ENCODE data around the gene ALAS2. TPM values are rescaled to one million over a fixed set of nuclear protein-coding genes. Genes with fewer than 3 reads are reported as not detected.

The ALAS2 gene, protein sequence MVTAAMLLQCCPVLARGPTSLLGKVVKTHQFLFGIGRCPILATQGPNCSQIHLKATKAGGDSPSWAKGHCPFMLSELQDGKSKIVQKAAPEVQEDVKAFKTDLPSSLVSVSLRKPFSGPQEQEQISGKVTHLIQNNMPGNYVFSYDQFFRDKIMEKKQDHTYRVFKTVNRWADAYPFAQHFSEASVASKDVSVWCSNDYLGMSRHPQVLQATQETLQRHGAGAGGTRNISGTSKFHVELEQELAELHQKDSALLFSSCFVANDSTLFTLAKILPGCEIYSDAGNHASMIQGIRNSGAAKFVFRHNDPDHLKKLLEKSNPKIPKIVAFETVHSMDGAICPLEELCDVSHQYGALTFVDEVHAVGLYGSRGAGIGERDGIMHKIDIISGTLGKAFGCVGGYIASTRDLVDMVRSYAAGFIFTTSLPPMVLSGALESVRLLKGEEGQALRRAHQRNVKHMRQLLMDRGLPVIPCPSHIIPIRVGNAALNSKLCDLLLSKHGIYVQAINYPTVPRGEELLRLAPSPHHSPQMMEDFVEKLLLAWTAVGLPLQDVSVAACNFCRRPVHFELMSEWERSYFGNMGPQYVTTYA
- not detected in 2 replicates for total RNA-seq

DNA sequence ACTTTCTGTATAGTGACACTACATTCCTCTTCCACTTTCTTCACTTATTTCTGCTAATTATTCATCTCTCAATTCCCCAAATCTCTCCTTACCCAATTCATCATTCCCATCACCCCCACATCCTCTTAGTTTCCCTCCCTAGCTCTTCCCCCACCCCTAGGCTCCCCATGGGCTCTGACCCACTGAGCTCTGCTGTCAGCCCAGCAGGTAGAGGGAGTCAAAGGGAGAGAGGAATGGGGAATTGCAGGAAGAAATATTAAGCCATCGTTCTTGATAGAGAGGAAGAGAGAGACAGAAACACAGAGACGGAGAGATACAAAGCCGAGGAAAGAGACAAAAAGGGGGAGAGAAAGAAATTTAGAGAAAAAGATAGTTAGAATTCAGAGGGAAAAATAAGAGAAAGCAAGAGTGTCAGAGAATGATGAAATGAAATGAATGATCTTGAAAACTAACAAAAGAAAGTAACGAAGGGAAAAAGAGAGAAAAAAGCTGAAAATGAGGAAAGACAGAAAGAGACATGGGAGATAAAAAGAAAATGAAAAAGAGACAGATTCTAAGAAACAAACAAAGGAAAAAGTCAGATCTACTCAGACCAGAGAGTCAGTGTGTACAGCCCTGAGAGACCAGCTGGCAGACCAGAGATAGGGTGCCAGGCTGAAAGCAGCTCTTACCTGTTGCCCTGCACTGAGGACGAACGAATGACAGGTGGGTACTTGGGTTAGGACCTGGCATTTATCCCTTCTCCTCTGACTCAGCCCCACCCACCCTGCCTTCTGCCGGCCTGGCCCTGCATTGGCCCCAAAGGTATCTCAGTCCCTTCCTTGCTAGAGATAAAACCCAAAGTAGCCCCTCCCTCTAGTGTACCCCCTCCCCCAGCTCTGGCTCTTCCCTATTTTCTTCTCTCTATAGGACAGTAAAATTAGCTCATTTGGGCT is at the start of gene ALAS2:
ALAS2 (minus strand) TSS at position 707 of the 935 bp plus-strand sequence. CDS start 4,977 bp downstream, outside the sequence.

DNA sequence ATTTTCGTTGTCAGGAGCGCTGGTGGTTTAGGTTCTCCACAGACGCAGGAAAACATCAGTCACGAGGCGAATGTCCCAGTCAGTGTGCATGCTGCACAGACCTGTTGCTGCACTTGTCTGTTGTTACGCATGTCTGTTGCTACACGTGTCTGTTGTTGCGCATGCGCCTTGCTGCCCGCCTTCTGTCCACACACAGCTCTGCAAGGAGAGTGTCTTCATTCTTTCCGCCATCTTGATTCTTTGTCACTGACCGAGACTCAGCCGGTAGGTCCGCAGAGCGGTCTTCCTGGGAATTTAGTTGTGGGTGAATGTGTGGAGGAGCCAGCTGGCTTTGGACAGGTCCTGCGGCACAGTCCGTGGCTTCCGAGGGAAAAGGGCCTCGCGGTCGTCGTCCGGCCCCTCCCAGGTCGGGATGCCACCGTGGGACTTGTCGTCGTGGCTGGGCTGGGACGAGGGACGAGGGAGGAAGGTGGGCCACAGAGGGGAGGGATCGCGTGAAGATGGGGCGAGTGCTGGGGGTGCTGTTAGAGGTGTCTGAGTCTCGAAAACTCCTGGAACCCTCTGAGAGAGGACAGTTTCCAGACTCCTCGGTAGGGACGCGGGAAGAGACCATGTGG is 44.2 kb upstream of the ALAS2 start, which contains the start of gene PAGE2B:
PAGE2B (plus strand) TSS at position 180 of the 617 bp plus-strand sequence. CDS start 1,012 bp downstream, outside the sequence.

DNA sequence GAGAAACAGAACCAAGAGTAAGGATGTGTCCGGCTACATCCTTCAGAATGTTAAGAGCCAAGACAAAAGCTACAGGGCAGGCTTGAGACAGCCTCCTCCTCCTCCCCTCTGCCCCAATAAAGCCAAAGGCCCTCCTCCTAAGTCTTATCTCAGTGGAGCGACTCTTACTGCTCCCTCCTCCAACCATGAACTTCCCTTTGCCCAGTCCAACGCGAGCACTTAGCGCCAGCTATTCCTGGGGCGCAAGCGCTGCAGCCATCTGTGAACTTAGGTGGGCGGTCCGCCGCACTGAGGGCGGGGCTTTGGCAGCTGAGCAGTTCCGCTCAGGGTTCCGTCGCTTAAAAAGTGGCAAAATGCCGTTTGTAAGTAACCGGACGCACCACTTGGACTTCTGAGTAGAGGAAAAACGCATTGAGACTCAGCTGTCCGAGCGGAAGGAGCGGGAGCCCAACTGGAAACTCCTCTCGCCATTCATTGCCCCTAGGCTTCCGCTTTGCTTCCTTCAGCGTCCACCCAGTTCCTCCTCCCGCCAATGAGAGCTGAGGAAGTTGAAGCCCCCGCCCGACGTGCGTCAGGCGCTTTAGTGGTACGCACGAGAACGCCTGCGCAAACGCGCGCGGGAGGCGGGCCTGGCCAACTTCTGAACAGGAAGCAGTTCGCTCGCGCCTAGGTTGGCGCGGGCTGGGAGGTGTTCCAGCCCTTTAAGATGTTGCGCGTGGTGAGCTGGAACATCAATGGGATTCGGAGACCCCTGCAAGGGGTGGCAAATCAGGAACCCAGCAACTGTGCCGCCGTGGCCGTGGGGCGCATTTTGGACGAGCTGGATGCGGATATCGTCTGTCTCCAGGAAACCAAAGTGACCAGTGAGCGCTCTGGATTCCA is 30.8 kb downstream of the ALAS2 start, which contains the start of gene APEX2:
APEX2 (plus strand) TSS at position 647 of the 882 bp plus-strand sequence; CDS start at position 707, 60 bp downstream.

DNA sequence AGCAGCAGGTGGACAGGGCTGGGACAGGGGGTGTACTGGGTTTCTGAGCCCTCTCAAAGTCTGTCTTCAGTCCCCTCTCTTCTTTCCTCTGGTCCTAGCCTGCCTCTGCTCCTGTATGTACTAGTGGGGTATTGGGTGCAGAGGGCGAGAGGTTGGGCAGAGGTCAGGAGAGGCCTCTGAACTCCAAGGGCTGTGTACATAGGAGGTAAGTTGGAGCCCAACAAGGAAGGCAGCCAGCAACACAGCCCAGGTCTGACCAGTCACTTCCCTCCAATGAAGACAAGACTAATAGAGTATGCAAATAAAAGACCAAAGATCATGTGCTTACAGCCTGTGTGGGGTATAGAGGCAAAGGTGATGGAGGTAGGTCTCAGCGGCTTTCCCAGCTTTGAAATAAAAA is 36.7 kb downstream of the ALAS2 start, which contains the start of gene PFKFB1:
PFKFB1 (minus strand) TSS at position 90 of the 400 bp plus-strand sequence. CDS start 181 bp downstream, outside the sequence.

Other genes starting within 250 kb of the ALAS2 start
- under 0.01 TPM in 2 replicates for gene ITIH6, start 232.7 kb downstream of the ALAS2 start, total RNA-seq
- gene MAGED2, start 223.2 kb downstream of the ALAS2 start, total RNA-seq = 188 and 203 TPM in 2 replicates
- gene TRO, start 110.2 kb downstream of the ALAS2 start, total RNA-seq = 20.0 and 21.3 TPM in 2 replicates
- 0.13 TPM in 1 of 2 replicates, not detected in the other for gene PFKFB1, start 36.8 kb downstream of the ALAS2 start, total RNA-seq
- gene APEX2, start 30.6 kb downstream of the ALAS2 start, total RNA-seq = 5.4 and 7.5 TPM in 2 replicates
- not detected in 2 replicates for gene PAGE2B, start 44.1 kb upstream of the ALAS2 start, total RNA-seq
- gene PAGE2, start 58.0 kb upstream of the ALAS2 start, total RNA-seq = not detected in 2 replicates
- gene PAGE5, start 189.4 kb upstream of the ALAS2 start, total RNA-seq = not detected in 2 replicates
- not detected in 2 replicates for gene PAGE3, start 233.9 kb upstream of the ALAS2 start, total RNA-seq